Neuron (in vitro differentiated cells): ENCODE data around the gene RANBP9.

Experiments
- H2AFZ ChIP-seq: one replicate; pipeline ENCODE4 v1.6.1; 2013; ENCODE audit warnings: low read depth, mild to moderate bottlenecking, inconsistent platforms, low read length, moderate library complexity
- H3K27me3 ChIP-seq: one replicate; pipeline ENCODE4 v1.6.1; 2013; ENCODE audit warnings: low read length; ENCODE audit not compliant: insufficient read depth
- H3K36me3 ChIP-seq: one replicate; pipeline ENCODE4 v1.6.1; 2013; ENCODE audit warnings: low read length; ENCODE audit not compliant: insufficient read depth
- H3K4me1 ChIP-seq: one replicate; pipeline ENCODE4 v1.6.1; 2013; ENCODE audit warnings: low read length; ENCODE audit not compliant: insufficient read depth
- H3K4me3 ChIP-seq: 2 replicates; pipeline ENCODE4 v1.5.1; 2013; ENCODE audit warnings: mild to moderate bottlenecking, low read length, moderate library complexity
- H3K9me3 ChIP-seq: one replicate; pipeline ENCODE4 v1.6.1; 2013; ENCODE audit warnings: low read length

RANBP9 gene

GRCh38 chr6:13681305-13682061 lies 30.2 kb downstream of the RANBP9 start:
- no peak overlapping the region for H3K4me3 ChIP-seq
- no peaks in the 10 kb centered on the region for H3K27me3 ChIP-seq
- H2AFZ ChIP-seq = no peak overlapping the region
- peaks cover 3% of the 10 kb centered on the region for H3K9me3 ChIP-seq
- no peaks in the 10 kb centered on the region for H3K4me1 ChIP-seq
- peaks cover 11% of the 10 kb centered on the region for H3K36me3 ChIP-seq

DNA sequence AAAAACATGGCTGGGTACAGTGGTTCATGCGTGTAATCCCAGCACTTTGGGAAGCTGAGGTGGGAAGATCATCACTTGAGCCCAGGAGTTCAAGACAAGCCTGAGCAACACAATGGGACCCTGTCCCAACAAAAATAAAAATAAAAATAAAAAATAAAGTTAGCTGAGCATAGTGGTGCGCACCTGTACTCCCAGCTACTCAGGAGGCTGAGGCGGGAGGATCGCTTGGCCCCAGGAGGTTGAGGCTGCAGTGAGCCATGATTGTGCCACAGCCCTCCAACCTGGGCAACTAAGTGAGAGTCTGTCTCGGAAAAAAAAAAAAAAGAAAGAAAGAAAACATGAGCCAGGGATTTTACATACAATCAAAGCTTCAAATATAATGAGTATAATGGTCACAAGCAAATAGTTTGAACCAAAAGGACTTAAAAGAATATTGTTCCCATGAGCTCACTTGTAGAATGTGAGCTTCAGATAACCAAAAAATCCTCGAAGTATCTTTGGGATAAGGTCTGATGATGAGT lies 31.1 kb downstream of the RANBP9 start:
- H3K4me1 ChIP-seq = no peaks in the 10 kb centered on the region
- peaks cover 10% of the 10 kb centered on the region for H3K36me3 ChIP-seq
- H3K27me3 ChIP-seq = no peaks in the 10 kb centered on the region
- no peak overlapping the region for H3K4me3 ChIP-seq
- H3K9me3 ChIP-seq = peaks cover 3% of the 10 kb centered on the region
- no peak overlapping the region for H2AFZ ChIP-seq

GRCh38 chr6:13679996-13680395 lies 31.6 kb downstream of the RANBP9 start:
- H3K4me1 ChIP-seq = no peaks in the 10 kb centered on the region
- no peaks in the 10 kb centered on the region for H3K27me3 ChIP-seq
- H3K9me3 ChIP-seq = peaks cover 3% of the 10 kb centered on the region
- H2AFZ ChIP-seq = no peak overlapping the region
- H3K4me3 ChIP-seq = no peak overlapping the region
- H3K36me3 ChIP-seq = peaks cover 10% of the 10 kb centered on the region

DNA sequence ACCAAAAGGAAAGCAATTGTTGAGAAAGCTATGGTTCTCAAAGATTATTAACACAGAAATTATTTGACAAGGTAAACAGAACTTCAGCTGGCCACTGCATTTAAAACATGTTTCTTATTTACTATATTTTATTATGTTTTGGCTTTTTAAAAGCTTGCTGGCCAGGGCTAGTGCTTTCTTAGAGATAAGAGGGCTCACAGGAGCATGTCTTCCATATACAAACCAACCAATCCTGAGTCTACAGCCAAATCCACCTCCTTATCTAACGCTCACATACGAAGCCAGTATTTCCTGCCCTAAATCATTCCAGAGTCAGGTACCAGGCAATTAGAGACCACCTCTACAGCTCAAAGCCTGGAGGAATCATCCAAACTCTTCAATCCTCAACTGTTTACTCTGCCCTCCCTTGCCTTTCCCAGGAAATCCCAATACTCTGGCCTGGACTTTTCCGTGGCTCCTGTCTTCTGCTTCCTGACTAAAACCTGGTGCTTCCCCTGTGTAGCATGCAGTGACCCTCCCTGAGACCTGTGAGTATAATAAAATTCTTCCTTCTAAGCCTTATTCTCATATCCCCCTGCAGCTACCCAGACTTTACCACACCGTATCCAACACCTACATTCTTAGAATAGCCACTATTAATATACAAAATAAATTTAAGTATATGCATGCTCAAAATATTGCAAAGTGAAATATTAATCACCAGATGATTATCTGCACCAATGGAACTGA lies 33.2 kb downstream of the RANBP9 start:
- Histone ChIP-seq H3K36me3 (peaks cover 5% of the 10 kb centered on the region), H3K27me3 (no peaks in the 10 kb centered on the region), H3K4me1 (no peaks in the 10 kb centered on the region), H2AFZ (no peak overlapping the region), H3K9me3 (peaks cover 3% of the 10 kb centered on the region), H3K4me3 (no peak overlapping the region)

- Histone ChIP-seq H2AFZ (no peak overlapping the region), H3K27me3 (no peaks in the 10 kb centered on the region), H3K4me3 (no peak overlapping the region), H3K36me3 (peaks cover 4% of the 10 kb centered on the region), H3K9me3 (peaks cover 3% of the 10 kb centered on the region), H3K4me1 (no peaks in the 10 kb centered on the region)
Observed at GRCh38 chr6:13677878-13678254, 33.8 kb downstream of the RANBP9 start.

- Histone ChIP-seq H3K9me3 (peaks cover 3% of the 10 kb centered on the region), H3K4me1 (no peaks in the 10 kb centered on the region), H3K4me3 (no peak overlapping the region), H3K36me3 (no peaks in the 10 kb centered on the region), H2AFZ (no peak overlapping the region), H3K27me3 (no peaks in the 10 kb centered on the region)
Observed at GRCh38 chr6:13676551-13677156, 35.0 kb downstream of the RANBP9 start.

DNA sequence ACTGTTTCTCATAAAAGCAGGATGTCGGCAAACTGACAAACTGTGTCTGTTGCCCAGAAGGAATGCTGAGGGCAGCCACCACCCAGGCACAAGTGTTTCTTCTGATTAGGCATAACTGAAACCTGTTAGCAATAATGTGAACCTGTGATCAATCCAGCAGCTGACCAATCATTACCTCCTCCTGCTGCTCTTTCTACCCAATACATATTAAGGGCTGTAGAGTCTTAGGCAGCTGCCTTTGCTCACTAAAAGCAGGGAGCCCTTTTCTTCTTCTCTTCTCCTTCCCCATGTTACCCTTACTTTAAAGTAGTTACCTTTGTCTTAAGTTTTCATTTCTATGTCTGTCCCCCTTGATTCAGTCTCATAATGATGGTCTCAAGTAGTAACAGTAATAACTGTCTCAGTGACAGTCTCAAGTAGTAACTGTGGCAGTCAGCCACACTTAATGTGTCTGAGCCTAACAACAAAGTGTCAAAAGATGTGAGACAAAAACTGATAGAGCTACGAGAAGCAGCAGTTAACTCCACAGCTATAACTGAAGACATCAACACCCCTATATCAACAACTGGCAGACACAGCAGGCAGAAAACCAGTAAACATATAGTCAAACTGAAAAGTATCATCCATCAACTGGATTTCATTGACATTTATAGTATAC lies 37.0 kb downstream of the RANBP9 start:
- no peak overlapping the region for H2AFZ ChIP-seq
- H3K9me3 ChIP-seq = peaks cover 2% of the 10 kb centered on the region
- no peak overlapping the region for H3K4me3 ChIP-seq

DNA sequence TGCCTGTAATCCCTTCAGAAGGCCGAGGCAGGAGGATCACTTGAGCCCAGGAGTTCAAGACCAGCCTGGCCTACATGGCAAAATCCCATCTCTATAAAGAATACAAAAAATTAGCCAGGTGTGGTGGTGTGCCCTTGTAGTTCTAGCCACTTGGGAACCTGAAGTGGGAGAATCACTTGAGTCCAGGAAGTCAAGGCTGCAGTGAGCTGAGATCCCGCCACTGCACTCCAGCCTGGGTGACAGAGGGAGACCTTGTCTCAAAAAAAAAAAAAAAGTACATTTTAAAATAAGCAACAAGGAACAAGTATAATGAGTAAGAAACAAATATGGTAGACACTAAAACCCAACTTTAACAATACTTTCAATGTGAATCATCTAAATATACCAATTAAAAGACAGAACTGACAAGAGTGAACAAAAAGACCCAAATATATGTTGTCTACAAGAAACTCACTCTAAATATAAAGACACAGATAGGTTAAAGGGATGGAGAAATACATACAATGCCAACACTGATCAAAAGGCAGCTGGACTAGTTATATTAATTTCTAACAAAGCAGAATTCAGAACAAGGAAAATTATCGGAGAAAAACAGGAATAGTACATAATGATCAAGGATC lies 37.7 kb downstream of the RANBP9 start:
- Histone ChIP-seq H3K4me3 (no peak overlapping the region), H3K9me3 (peaks cover 2% of the 10 kb centered on the region), H2AFZ (no peak overlapping the region), H3K27me3 (no peaks in the 10 kb centered on the region), H3K36me3 (no peaks in the 10 kb centered on the region), H3K4me1 (no peaks in the 10 kb centered on the region)

More for the DNA sequence above, 37.0 kb downstream of the RANBP9 start:
- Histone ChIP-seq H3K27me3 (no peaks in the 10 kb centered on the region), H3K4me1 (no peaks in the 10 kb centered on the region), H3K36me3 (no peaks in the 10 kb centered on the region)

- Histone ChIP-seq H3K4me3 (no peak overlapping the region), H3K4me1 (no peaks in the 10 kb centered on the region), H3K27me3 (no peaks in the 10 kb centered on the region), H3K36me3 (no peaks in the 10 kb centered on the region), H3K9me3 (no peaks in the 10 kb centered on the region), H2AFZ (no peak overlapping the region)
Observed at GRCh38 chr6:13673368-13673767, 38.3 kb downstream of the RANBP9 start.

GRCh38 chr6:13672904-13673303 lies 38.7 kb downstream of the RANBP9 start:
- Histone ChIP-seq H2AFZ (no peak overlapping the region), H3K36me3 (no peaks in the 10 kb centered on the region), H3K27me3 (no peaks in the 10 kb centered on the region), H3K4me1 (no peaks in the 10 kb centered on the region), H3K4me3 (no peak overlapping the region), H3K9me3 (no peaks in the 10 kb centered on the region)

GRCh38 chr6:13671548-13672127 lies 40.0 kb downstream of the RANBP9 start:
- Histone ChIP-seq H2AFZ (no peak overlapping the region), H3K4me1 (no peaks in the 10 kb centered on the region), H3K4me3 (no peak overlapping the region), H3K9me3 (no peaks in the 10 kb centered on the region), H3K27me3 (no peaks in the 10 kb centered on the region), H3K36me3 (no peaks in the 10 kb centered on the region)

DNA sequence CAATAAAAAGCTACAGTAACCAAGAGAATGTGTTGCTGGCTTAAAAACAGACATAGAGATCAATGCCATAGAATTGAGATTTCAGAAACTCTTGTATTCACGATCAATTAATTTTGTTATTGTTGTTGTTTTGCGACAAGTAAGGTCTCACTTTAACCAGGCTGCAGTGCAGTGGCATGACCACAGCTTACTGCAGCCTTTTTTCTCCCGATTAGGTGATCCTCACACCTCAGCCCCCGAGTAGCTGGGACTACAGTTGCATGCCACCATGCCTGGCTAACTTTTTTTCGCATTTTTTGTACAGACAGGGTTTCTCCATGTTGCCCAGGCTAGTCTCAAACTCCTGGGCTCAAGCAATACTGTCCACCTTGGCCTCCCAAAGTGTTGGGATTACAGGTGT lies 42.2 kb downstream of the RANBP9 start:
- Histone ChIP-seq H3K27me3 (no peaks in the 10 kb centered on the region), H3K36me3 (no peaks in the 10 kb centered on the region), H3K4me1 (no peaks in the 10 kb centered on the region), H2AFZ (no peak overlapping the region), H3K9me3 (no peaks in the 10 kb centered on the region), H3K4me3 (no peak overlapping the region)
